Esophagus muscularis mucosa (tissue), 4 donors: Measurements from ENCODE around the gene CDC45. TPM values are rescaled to one million over a fixed set of nuclear protein-coding genes. Genes with fewer than 3 reads are reported as not detected.

Source experiments
- DNase-seq: peaks from one replicate; pipeline ENCODE4 v3.0.0-alpha.2; 2017; ENCODE audit errors: extremely low spot score
- H3K27ac ChIP-seq, 4 donors: fragments of 200-600 bp; sonication (generic); replicated peaks in 1 of 4; 1 replicate in 3 of 4; 2 replicates in 1 of 4; pipeline ENCODE4 v1.5.1; 2016 to 2019; ENCODE audit warnings: mild to moderate bottlenecking in 1 of 4
- H3K27me3 ChIP-seq, 4 donors: fragments of 200-600 bp; sonication (generic); one replicate each; pipeline versions ENCODE4 v1.5.1 to v1.6.0; 2016 to 2019
- H3K36me3 ChIP-seq, 4 donors: fragments of 200-600 bp; sonication (generic); one replicate each; pipeline ENCODE4 v1.5.1; 2016 to 2019
- H3K4me1 ChIP-seq, 4 donors: fragments of 200-600 bp; sonication (generic); one replicate each; pipeline ENCODE4 v1.5.1; 2016 to 2019
- H3K4me3 ChIP-seq, 4 donors: fragments of 200-600 bp; sonication (generic); 1 replicate in 2 of 4; 2 replicates in 2 of 4; pipeline ENCODE4 v1.5.1; 2016 to 2019; ENCODE audit warnings: mild to moderate bottlenecking in 4 of 4, moderate library complexity in 1 of 4
- H3K9me3 ChIP-seq, 4 donors: fragments of 200-600 bp; sonication (generic); 1 replicate in 3 of 4; 2 replicates in 1 of 4; pipeline ENCODE4 v1.5.1; 2016 to 2019
- EP300 ChIP-seq: sonication (generic); formaldehyde crosslinking; IDR thresholded peaks from one replicate; pipeline ENCODE4 v1.6.1; 2017; ENCODE audit warnings: antibody characterized with exemption
- POLR2A ChIP-seq: fragments of 450-650 bp; IDR thresholded peaks from one replicate; pipeline ENCODE4 v1.6.1; 2017; ENCODE audit warnings: antibody characterized with exemption, moderate library complexity, mild to moderate bottlenecking, low read depth
- POLR2AphosphoS5 ChIP-seq, 2 donors: sonication (generic); formaldehyde crosslinking; IDR thresholded peaks; one replicate each; pipeline ENCODE4 v1.6.1; 2017; ENCODE audit warnings: antibody characterized with exemption in 2 of 2
- WGBS: methylation state at CpG from one replicate; pipeline ENCODE4 v1.1.5; 2018; 5-methylcytosine and 5-hydroxymethylcytosine counted together
- intact Hi-C: fragments of 100-400 bp; cut with DNase I; formaldehyde crosslinking; loops from one replicate; pipeline ENCODE4 v1.15.1; 2023
- total RNA-seq, 4 donors: library from RNA; depleted of rRNA; stranded (reverse); fragments of >200 nt; gene quantifications; one replicate each; pipeline versions ENCODE4 v1.1.0 to v1.2.1, GENCODE V29; 2016
- TF ChIP-seq, protein P1 (sequence below), 3 experiments: fragments of 200-600 bp in 2 of 3; fragments of 450-650 bp in 1 of 3; sonication (generic) in 2 of 3; IDR thresholded peaks; one replicate each; pipeline ENCODE4 v1.5.1; 2017 to 2019; ENCODE audit warnings: antibody characterized with exemption in 3 of 3, mild to moderate bottlenecking in 2 of 3, moderate library complexity in 1 of 3

The CDC45 gene
- total RNA-seq, 4 donors from 2014 or later: 0.32 to 1.1 (median 0.42) TPM; not detected in 1

- no peaks in the 10 kb centered on the region for H3K4me1 ChIP-seq
- no peaks in the 10 kb centered on the region for H3K36me3 ChIP-seq
- TF ChIP-seq EP300: no peak
- TF ChIP-seq POLR2A: no peak
- TF ChIP-seq, protein P1, sequence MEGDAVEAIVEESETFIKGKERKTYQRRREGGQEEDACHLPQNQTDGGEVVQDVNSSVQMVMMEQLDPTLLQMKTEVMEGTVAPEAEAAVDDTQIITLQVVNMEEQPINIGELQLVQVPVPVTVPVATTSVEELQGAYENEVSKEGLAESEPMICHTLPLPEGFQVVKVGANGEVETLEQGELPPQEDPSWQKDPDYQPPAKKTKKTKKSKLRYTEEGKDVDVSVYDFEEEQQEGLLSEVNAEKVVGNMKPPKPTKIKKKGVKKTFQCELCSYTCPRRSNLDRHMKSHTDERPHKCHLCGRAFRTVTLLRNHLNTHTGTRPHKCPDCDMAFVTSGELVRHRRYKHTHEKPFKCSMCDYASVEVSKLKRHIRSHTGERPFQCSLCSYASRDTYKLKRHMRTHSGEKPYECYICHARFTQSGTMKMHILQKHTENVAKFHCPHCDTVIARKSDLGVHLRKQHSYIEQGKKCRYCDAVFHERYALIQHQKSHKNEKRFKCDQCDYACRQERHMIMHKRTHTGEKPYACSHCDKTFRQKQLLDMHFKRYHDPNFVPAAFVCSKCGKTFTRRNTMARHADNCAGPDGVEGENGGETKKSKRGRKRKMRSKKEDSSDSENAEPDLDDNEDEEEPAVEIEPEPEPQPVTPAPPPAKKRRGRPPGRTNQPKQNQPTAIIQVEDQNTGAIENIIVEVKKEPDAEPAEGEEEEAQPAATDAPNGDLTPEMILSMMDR (IDR thresholded peaks at IDR 0.05): no peak
- TF ChIP-seq POLR2AphosphoS5 (IDR thresholded peaks at IDR 0.05): no peak
- H3K27ac ChIP-seq: no peak overlapping the region
- 75% methylated on average over 10 of the region's 12 CpGs for WGBS
- H3K9me3 ChIP-seq: peaks cover 0 to 11% (median 0%) of the 10 kb centered on the region in 4 donors
- intact Hi-C loops: no loop called here
- DNase-seq: no peak
- H3K27me3 ChIP-seq: peaks cover 0 to 33% (median 0%) of the 10 kb centered on the region in 4 donors
- H3K4me3 ChIP-seq: no peak overlapping the region
Observed at GRCh38 chr22:19554834-19555404, 75.2 kb downstream of the CDC45 start.

DNA sequence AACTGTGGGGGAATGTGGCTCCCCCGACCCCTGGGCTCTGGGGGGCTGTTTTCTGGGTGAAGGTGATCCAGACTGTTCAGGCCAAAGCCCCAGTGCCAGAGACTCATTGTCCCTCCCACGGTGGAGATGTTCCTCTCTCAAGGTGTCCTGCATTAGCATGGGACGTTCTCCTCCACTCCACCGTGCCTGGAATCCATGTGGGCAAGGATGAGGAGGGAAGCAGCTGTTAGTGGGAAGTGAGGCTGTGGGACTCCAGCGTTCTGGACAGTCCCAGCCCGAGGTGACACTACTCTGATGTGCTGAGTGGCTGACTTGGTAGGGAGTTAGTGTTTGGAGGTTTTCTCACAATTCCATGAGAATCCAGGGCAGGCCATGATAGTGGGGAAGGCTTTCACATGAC, 75.9 kb downstream of the CDC45 start:
- 86% methylated on average over 6 of the region's 6 CpGs for WGBS
- Histone ChIP-seq H3K9me3 (peaks cover 0 to 11% (median 0%) of the 10 kb centered on the region in 4 donors), H3K4me1 (no peaks in the 10 kb centered on the region), H3K27me3 (peaks cover 0 to 35% (median 0%) of the 10 kb centered on the region in 4 donors), H3K36me3 (no peaks in the 10 kb centered on the region), H3K4me3 (no peak overlapping the region), H3K27ac (no peak overlapping the region)
- DNase-seq: no peak
- intact Hi-C loops: no loop called here
- TF ChIP-seq EP300 (no peak), POLR2A (no peak), POLR2AphosphoS5 (IDR thresholded peaks at IDR 0.05) (no peak)
- TF ChIP-seq, protein P1 (IDR thresholded peaks at IDR 0.05): no peak

GRCh38 chr22:19556963-19557545, 77.3 kb downstream of the CDC45 start:
- H3K27me3 ChIP-seq: peaks cover 0 to 35% (median 0%) of the 10 kb centered on the region in 4 donors
- peaks cover 0 to 11% (median 0%) of the 10 kb centered on the region in 4 donors for H3K9me3 ChIP-seq
- H3K36me3 ChIP-seq: no peaks in the 10 kb centered on the region
- no peaks in the 10 kb centered on the region for H3K4me1 ChIP-seq
- intact Hi-C loops: no loop called here
- DNase-seq: no peak
- no peak overlapping the region for H3K27ac ChIP-seq
- WGBS: 94% methylated on average over 10 of the region's 10 CpGs
- no peak for TF ChIP-seq POLR2A
- TF ChIP-seq POLR2AphosphoS5 (IDR thresholded peaks at IDR 0.05): no peak
- no peak for TF ChIP-seq EP300
- TF ChIP-seq, protein P1 (IDR thresholded peaks at IDR 0.05): no peak
- no peak overlapping the region for H3K4me3 ChIP-seq

DNA sequence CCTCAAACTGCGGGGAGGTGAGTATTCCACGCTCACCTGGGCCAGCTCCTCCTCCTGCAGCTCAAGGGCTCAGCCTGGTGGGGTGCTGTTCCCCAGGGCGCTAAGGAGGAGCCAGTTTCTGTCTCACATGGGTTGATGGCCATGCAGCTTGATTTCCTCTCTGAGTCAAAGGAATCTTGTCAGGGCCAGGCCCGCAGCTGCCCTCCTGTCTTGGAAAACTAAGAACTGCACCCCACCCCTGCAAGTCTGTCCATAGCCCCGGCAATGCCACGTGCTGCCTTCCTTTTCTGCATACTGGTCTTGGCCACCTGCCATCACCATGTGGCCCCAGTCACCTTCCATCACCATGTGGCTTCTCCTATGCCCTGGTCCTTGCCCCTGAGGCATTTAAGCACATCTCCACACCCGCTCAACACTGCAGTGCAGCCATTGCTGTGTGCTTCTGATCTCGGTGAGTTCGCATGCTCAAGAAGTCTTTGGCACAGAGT, 79.6 kb downstream of the CDC45 start:
- H3K27me3 ChIP-seq: peaks cover 0 to 31% (median 0%) of the 10 kb centered on the region in 4 donors
- DNase-seq: no peak
- 79% methylated on average over 6 of the region's 9 CpGs for WGBS
- no peaks in the 10 kb centered on the region for H3K4me1 ChIP-seq
- no peaks in the 10 kb centered on the region for H3K36me3 ChIP-seq
- no peak overlapping the region for H3K27ac ChIP-seq
- H3K4me3 ChIP-seq: no peak overlapping the region
- intact Hi-C loops: no loop called here
- TF ChIP-seq POLR2AphosphoS5 (IDR thresholded peaks at IDR 0.05): no peak
- no peak for TF ChIP-seq POLR2A
- no peak for TF ChIP-seq EP300
- TF ChIP-seq, protein P1 (IDR thresholded peaks at IDR 0.05): no peak
- peaks cover 0 to under 1% (median 0%) of the 10 kb centered on the region in 4 donors for H3K9me3 ChIP-seq
